ENCODE measurements around the gene DMWD. TPM values are rescaled to one million over a fixed set of nuclear protein-coding genes. Genes with fewer than 3 reads are reported as not detected.

The DMWD gene
- total RNA-seq, 1 experiment from 2014 or later: 76.9 TPM

DNA sequence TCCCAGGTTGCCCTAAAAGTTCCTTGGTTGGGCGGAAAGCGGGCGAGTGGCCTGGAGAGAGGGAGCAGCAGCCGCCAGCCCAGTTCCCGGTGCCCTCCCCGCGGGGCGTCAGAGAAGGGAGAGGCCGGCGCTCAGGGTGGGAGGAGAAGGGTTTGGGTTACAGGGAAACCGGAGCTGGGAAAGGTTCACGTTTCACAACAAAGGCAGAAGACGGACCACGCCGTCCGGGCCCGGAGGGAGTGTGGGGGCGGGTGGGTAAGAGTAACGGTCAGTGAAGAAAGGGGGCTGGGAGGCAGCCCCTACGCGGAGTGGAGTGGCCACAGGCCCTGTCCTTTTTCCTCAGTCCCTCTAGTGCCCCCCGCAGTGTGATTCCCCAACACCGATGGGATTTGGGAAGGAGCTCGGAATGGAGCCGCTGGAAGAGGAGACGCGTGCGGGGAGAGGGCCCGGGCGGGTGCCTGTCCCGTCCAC, 25.2 kb downstream of the DMWD start:
- intact Hi-C loops (cut with micrococcal nuclease; ENCODE audit: unreplicated experiment): loop anchor here (5.0 kb wide), 1 partner anchor 50 kb away; no protein-coding TSS in a partner anchor

DNA sequence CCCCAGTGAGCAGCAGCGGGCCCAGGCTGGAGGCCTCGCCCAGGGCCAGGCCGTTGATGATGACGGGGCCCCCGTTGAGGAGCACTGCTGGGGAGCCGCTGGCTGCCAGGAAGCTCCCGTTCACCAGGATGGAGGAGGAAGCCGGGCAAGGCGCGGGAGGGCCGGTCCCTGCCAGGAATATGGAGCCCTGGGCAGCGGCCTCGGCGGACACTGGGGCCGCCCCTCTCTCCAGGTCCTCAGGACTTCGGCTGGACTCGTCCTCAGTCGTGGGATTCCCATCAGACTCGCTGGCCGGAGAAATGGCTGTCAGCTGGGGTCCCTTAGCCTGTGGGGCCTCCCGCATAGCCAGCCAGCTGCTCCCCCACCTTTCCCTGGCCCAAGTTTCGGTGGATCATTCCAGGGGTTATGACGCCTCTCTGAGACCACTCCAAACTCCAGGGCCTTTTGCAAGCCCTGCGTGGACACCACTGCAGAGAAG, 25.7 kb downstream of the DMWD start:
- Mint-ChIP-seq H3K4me3 (ENCODE audit: low read depth, unreplicated experiment) (peak overlapping the region; percentile 84), H3K9me3 (ENCODE audit: low read depth, unreplicated experiment) (no peaks in the 10 kb centered on the region), H3K27ac (ENCODE audit: unreplicated experiment) (peak overlapping the region; percentile 88), H3K27me3 (ENCODE audit: unreplicated experiment) (no peaks in the 10 kb centered on the region), H3K4me1 (ENCODE audit: low read depth, unreplicated experiment) (peaks cover 21% of the 10 kb centered on the region), H3K36me3 (ENCODE audit: insufficient read depth, unreplicated experiment) (peaks cover 63% of the 10 kb centered on the region)
- BruUV-seq (replicated peaks): no TSS peak
- CTCF ChIA-PET: interaction anchor here (0.6 to 4.8 kb wide), 6 partner anchors 10 to 75 kb away, joined by 3 to 46 read pairs (median 3); partner anchors contain the start of genes QPCTL and SNRPD2
- TF ChIP-seq, protein P1, sequence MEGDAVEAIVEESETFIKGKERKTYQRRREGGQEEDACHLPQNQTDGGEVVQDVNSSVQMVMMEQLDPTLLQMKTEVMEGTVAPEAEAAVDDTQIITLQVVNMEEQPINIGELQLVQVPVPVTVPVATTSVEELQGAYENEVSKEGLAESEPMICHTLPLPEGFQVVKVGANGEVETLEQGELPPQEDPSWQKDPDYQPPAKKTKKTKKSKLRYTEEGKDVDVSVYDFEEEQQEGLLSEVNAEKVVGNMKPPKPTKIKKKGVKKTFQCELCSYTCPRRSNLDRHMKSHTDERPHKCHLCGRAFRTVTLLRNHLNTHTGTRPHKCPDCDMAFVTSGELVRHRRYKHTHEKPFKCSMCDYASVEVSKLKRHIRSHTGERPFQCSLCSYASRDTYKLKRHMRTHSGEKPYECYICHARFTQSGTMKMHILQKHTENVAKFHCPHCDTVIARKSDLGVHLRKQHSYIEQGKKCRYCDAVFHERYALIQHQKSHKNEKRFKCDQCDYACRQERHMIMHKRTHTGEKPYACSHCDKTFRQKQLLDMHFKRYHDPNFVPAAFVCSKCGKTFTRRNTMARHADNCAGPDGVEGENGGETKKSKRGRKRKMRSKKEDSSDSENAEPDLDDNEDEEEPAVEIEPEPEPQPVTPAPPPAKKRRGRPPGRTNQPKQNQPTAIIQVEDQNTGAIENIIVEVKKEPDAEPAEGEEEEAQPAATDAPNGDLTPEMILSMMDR (IDR thresholded peaks at IDR 0.05; ENCODE audit: unreplicated experiment): no peak
- intact Hi-C loops (cut with micrococcal nuclease; ENCODE audit: unreplicated experiment): loop anchor here (5.0 kb wide), 1 partner anchor 50 kb away; no protein-coding TSS in a partner anchor
- DNase-seq: no peak

More for the DNA sequence above, 25.2 kb downstream of the DMWD start:
- peak; percentile 73 for DNase-seq
- CTCF ChIA-PET: interaction anchor here (0.6 to 4.8 kb wide), 7 partner anchors 10 to 75 kb away, joined by 3 to 46 read pairs (median 3); partner anchors contain the start of genes QPCTL and SNRPD2
- Mint-ChIP-seq H3K9me3 (ENCODE audit: low read depth, unreplicated experiment) (no peaks in the 10 kb centered on the region), H3K4me3 (ENCODE audit: low read depth, unreplicated experiment) (peak overlapping the region; percentile 84), H3K4me1 (ENCODE audit: low read depth, unreplicated experiment) (peaks cover 21% of the 10 kb centered on the region), H3K36me3 (ENCODE audit: insufficient read depth, unreplicated experiment) (peaks cover 68% of the 10 kb centered on the region), H3K27ac (ENCODE audit: unreplicated experiment) (peak overlapping the region; percentile 88), H3K27me3 (ENCODE audit: unreplicated experiment) (no peaks in the 10 kb centered on the region)
- TSS peak; percentile 14 for BruUV-seq (replicated peaks)
- TF ChIP-seq, protein P1 (IDR thresholded peaks at IDR 0.05; ENCODE audit: unreplicated experiment): no peak

DNA sequence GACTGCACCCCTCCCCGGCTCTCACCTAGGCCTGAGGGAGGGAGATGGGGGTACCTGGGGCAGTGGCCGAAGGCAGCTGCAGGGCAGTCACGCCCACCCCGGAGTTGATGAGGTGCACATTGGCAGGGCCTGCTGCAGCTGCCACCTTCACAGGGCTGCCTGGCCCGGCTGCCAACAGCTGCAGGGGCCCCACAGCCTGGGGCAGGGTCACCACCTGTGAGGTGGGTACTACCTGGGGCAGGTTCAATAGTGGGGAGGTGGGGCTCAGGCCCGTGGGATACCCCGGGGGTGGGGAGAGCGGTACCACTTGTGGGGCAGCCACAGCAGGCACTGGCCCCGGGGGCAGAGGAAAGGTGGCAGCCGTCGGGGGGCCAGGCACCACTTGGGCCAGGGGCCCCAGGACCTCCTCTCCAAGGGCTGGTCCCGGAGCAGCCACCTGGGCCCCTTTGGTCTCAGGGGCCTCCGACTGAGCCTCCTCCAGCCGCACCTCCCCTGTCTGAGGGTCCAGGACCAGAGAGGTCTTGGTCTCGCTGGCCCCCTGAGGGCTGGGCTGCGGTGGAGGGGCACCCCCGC, 26.3 kb downstream of the DMWD start:
- Mint-ChIP-seq H3K4me3 (ENCODE audit: low read depth, unreplicated experiment) (peak overlapping the region; percentile 84), H3K36me3 (ENCODE audit: insufficient read depth, unreplicated experiment) (peaks cover 58% of the 10 kb centered on the region), H3K9me3 (ENCODE audit: low read depth, unreplicated experiment) (no peaks in the 10 kb centered on the region), H3K4me1 (ENCODE audit: low read depth, unreplicated experiment) (peaks cover 21% of the 10 kb centered on the region), H3K27ac (ENCODE audit: unreplicated experiment) (peak overlapping the region; percentile 50), H3K27me3 (ENCODE audit: unreplicated experiment) (no peaks in the 10 kb centered on the region)
- TF ChIP-seq, protein P1 (IDR thresholded peaks at IDR 0.05; ENCODE audit: unreplicated experiment): no peak
- DNase-seq: no peak
- CTCF ChIA-PET: interaction anchor here (0.5 to 4.8 kb wide), 4 partner anchors 16 to 74 kb away, joined by 3 to 46 read pairs (median 6); partner anchors contain the start of genes DMPK, QPCTL and SNRPD2
- BruUV-seq (replicated peaks): no TSS peak
- intact Hi-C loops (cut with micrococcal nuclease; ENCODE audit: unreplicated experiment): loop anchor here (5.0 kb wide), 1 partner anchor 49 kb away; no protein-coding TSS in a partner anchor

GRCh38 chr19:45765702-45766295, 26.8 kb downstream of the DMWD start:
- Mint-ChIP-seq H3K4me1 (ENCODE audit: low read depth, unreplicated experiment) (peaks cover 15% of the 10 kb centered on the region), H3K27me3 (ENCODE audit: unreplicated experiment) (no peaks in the 10 kb centered on the region), H3K36me3 (ENCODE audit: insufficient read depth, unreplicated experiment) (peaks cover 52% of the 10 kb centered on the region), H3K27ac (ENCODE audit: unreplicated experiment) (peak overlapping the region; percentile 50), H3K9me3 (ENCODE audit: low read depth, unreplicated experiment) (no peaks in the 10 kb centered on the region), H3K4me3 (ENCODE audit: low read depth, unreplicated experiment) (peak overlapping the region; percentile 84)
- CTCF ChIA-PET: interaction anchor here (0.5 kb wide), 1 partner anchor 17 kb away, joined by 3 read pairs; the partner anchor contains the start of gene DMPK
- intact Hi-C loops (cut with micrococcal nuclease; ENCODE audit: unreplicated experiment): loop anchor here (5.0 kb wide), 1 partner anchor 48 kb away; no protein-coding TSS in a partner anchor
- TF ChIP-seq, protein P1 (IDR thresholded peaks at IDR 0.05; ENCODE audit: unreplicated experiment): no peak
- BruUV-seq (replicated peaks): no TSS peak
- no peak for DNase-seq

All from Calu3 (cell line).